ENCODE measurements around the gene LHFPL3. TPM values are rescaled to one million over a fixed set of nuclear protein-coding genes. Genes with fewer than 3 reads are reported as not detected.

Gene LHFPL3
- polyA plus RNA-seq, 1 donor from 2014 or later: 5.6 TPM

DNA sequence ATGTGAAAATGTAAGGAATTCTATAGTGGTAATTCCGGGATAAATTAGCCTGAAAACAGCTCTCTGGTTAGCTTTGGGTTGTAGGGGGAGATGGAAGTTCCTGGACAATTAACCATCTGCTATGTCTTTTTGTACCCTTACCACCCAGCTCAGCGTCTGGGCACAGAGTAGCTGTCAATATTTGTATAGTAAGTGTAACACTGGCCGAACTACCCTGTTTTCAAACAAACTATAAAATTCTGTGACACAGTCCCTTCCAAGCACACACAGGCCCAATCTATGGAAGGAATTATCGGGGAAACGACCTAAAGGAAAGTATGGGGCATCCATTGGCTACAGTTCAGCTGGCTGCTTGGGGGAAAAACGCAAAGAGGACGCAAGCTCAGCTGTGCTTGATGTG, 869 bp upstream of the LHFPL3 start:
- Histone ChIP-seq H3K4me3 (ENCODE audit: low read length) (peak overlapping the region; percentile 79), H3K36me3 (ENCODE audit: insufficient read depth, low read length) (no peaks in the 10 kb centered on the region), H3K27me3 (ENCODE audit: insufficient read depth, low read depth, low read length) (peaks cover 59% of the 10 kb centered on the region), H3F3A (ENCODE audit: insufficient read depth, low read length, poor library complexity, severe bottlenecking) (no peaks in the 10 kb centered on the region), H3K9me2 (ENCODE audit: insufficient read depth, low read length) (no peaks in the 10 kb centered on the region), H3K9ac (ENCODE audit: low read length) (no peak overlapping the region), H3K79me2 (replicated peaks; ENCODE audit: insufficient read depth, low read length) (no peaks in the 10 kb centered on the region), H3K4me2 (ENCODE audit: low read length) (peak overlapping the region; percentile 67), H4K20me1 (ENCODE audit: insufficient read depth) (no peaks in the 10 kb centered on the region), H3K27ac (ENCODE audit: low read length) (no peak overlapping the region), H3K9me3 (ENCODE audit: low read length) (no peaks in the 10 kb centered on the region), H2AFZ (ENCODE audit: low read depth, low read length) (no peak overlapping the region)
- TF ChIP-seq EZH2 (IDR thresholded peaks at IDR 0.05; ENCODE audit: borderline replicate concordance, insufficient read depth, low read length, poor library complexity, severe bottlenecking) (no peak), EP300 (conservative IDR thresholded peaks at IDR 0.05; ENCODE audit: poor library complexity, severe bottlenecking) (no peak), POLR2AphosphoS5 (IDR thresholded peaks at IDR 0.05) (no peak), SMC3 (conservative IDR thresholded peaks at IDR 0.05; ENCODE audit: poor library complexity) (no peak), RAD21 (conservative IDR thresholded peaks at IDR 0.05) (no peak), TAF1 (IDR thresholded peaks at IDR 0.05; ENCODE audit: low read depth) (no peak), MXI1 (conservative IDR thresholded peaks at IDR 0.05; ENCODE audit: poor library complexity, severe bottlenecking) (no peak)
- TF ChIP-seq, protein P1, sequence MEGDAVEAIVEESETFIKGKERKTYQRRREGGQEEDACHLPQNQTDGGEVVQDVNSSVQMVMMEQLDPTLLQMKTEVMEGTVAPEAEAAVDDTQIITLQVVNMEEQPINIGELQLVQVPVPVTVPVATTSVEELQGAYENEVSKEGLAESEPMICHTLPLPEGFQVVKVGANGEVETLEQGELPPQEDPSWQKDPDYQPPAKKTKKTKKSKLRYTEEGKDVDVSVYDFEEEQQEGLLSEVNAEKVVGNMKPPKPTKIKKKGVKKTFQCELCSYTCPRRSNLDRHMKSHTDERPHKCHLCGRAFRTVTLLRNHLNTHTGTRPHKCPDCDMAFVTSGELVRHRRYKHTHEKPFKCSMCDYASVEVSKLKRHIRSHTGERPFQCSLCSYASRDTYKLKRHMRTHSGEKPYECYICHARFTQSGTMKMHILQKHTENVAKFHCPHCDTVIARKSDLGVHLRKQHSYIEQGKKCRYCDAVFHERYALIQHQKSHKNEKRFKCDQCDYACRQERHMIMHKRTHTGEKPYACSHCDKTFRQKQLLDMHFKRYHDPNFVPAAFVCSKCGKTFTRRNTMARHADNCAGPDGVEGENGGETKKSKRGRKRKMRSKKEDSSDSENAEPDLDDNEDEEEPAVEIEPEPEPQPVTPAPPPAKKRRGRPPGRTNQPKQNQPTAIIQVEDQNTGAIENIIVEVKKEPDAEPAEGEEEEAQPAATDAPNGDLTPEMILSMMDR (IDR thresholded peaks at IDR 0.05; ENCODE audit: poor library complexity, severe bottlenecking): no peak
- TF ChIP-seq, protein P2, sequence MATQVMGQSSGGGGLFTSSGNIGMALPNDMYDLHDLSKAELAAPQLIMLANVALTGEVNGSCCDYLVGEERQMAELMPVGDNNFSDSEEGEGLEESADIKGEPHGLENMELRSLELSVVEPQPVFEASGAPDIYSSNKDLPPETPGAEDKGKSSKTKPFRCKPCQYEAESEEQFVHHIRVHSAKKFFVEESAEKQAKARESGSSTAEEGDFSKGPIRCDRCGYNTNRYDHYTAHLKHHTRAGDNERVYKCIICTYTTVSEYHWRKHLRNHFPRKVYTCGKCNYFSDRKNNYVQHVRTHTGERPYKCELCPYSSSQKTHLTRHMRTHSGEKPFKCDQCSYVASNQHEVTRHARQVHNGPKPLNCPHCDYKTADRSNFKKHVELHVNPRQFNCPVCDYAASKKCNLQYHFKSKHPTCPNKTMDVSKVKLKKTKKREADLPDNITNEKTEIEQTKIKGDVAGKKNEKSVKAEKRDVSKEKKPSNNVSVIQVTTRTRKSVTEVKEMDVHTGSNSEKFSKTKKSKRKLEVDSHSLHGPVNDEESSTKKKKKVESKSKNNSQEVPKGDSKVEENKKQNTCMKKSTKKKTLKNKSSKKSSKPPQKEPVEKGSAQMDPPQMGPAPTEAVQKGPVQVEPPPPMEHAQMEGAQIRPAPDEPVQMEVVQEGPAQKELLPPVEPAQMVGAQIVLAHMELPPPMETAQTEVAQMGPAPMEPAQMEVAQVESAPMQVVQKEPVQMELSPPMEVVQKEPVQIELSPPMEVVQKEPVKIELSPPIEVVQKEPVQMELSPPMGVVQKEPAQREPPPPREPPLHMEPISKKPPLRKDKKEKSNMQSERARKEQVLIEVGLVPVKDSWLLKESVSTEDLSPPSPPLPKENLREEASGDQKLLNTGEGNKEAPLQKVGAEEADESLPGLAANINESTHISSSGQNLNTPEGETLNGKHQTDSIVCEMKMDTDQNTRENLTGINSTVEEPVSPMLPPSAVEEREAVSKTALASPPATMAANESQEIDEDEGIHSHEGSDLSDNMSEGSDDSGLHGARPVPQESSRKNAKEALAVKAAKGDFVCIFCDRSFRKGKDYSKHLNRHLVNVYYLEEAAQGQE (IDR thresholded peaks at IDR 0.05; ENCODE audit: borderline replicate concordance): no peak

DNA sequence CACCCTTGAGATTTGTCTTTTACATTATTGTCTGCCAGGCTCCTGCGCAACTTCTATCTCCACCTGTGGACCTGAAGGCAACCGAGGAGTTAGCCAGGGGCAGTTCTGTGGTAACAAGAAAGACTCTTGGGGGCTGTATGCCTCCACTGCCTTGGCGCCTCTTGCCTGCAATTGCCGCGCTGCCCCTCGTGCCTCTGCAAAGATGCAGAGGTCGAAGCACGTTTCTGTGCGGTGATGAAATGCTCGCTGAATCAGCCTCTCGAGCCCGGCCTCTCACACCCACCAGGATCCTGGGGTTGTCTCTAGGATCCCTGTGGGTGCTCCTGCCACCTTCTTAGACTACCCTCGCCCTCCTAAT, 486 bp upstream of the LHFPL3 start:
- H4K20me1 ChIP-seq (ENCODE audit: insufficient read depth): no peaks in the 10 kb centered on the region
- TF ChIP-seq EP300 (conservative IDR thresholded peaks at IDR 0.05; ENCODE audit: poor library complexity, severe bottlenecking) (no peak), MXI1 (conservative IDR thresholded peaks at IDR 0.05; ENCODE audit: poor library complexity, severe bottlenecking) (no peak)
- H3K9me3 ChIP-seq (ENCODE audit: low read length): no peaks in the 10 kb centered on the region
- no peaks in the 10 kb centered on the region for H3K9me2 ChIP-seq (ENCODE audit: insufficient read depth, low read length)
- H2AFZ ChIP-seq (ENCODE audit: low read depth, low read length): peak overlapping the region; percentile 57
- H3K27ac ChIP-seq (ENCODE audit: low read length): no peak overlapping the region
- peak overlapping the region; percentile 67 for H3K9ac ChIP-seq (ENCODE audit: low read length)
- peaks cover 59% of the 10 kb centered on the region for H3K27me3 ChIP-seq (ENCODE audit: insufficient read depth, low read depth, low read length)
- H3K4me2 ChIP-seq (ENCODE audit: low read length): peak overlapping the region; percentile 67
- peak overlapping the region; percentile 79 for H3K4me3 ChIP-seq (ENCODE audit: low read length)
- no peaks in the 10 kb centered on the region for H3F3A ChIP-seq (ENCODE audit: insufficient read depth, low read length, poor library complexity, severe bottlenecking)
- H3K36me3 ChIP-seq (ENCODE audit: insufficient read depth, low read length): no peaks in the 10 kb centered on the region
- no peaks in the 10 kb centered on the region for H3K79me2 ChIP-seq (replicated peaks; ENCODE audit: insufficient read depth, low read length)
